ENCODE data around the gene SLC29A3. TPM values are rescaled to one million over a fixed set of nuclear protein-coding genes. Genes with fewer than 3 reads are reported as not detected.

SLC29A3 gene
- total and polyA plus RNA-seq, 10 of the 15 experiments (the other 5 are each of a cell fraction or from before 2014, with no cell fraction given): 1.5 to 4.0 (median 2.7) TPM

GRCh38 chr10:71372882-71373495 lies 53.9 kb downstream of the SLC29A3 start (continued):
- TF ChIP-seq ZBTB40 (IDR thresholded peaks at IDR 0.05; ENCODE audit: borderline replicate concordance) (peak; percentile 55; the same call in 1 of the 2 replicates), ZNF384 (IDR thresholded peaks at IDR 0.05; ENCODE audit: borderline replicate concordance, low read depth, low read length) (peak; percentile 83), RB1 (IDR thresholded peaks at IDR 0.05; ENCODE audit: borderline replicate concordance) (peak; percentile 35; the same call in 1 of the 2 replicates), RELB (IDR thresholded peaks at IDR 0.05; ENCODE audit: low read depth) (peak; percentile 94), RCOR1 (conservative IDR thresholded peaks at IDR 0.05; ENCODE audit: low read depth, low read length) (peak; percentile 89; the same call in 1 of the 2 replicates), TCF12 (IDR thresholded peaks at IDR 0.05; ENCODE audit: low read depth, low read length) (0 out of 2 replicates have a peak, but pooled peaks have one; percentile 1), CREM (IDR thresholded peaks at IDR 0.05; ENCODE audit: low read depth) (peak; percentile 67), JUND (IDR thresholded peaks at IDR 0.05; ENCODE audit: low read depth, low read length) (0 out of 2 replicates have a peak, but pooled peaks have one; percentile 29), MEF2A (IDR thresholded peaks at IDR 0.05; ENCODE audit: insufficient read depth, low read depth, low read length) (peak; percentile 60; the same call in 1 of the 2 replicates), EP300 (IDR thresholded peaks at IDR 0.05; ENCODE audit: borderline replicate concordance in 1 of 2, control insufficient read depth in 1 of 2, low read depth in 2 of 2, low read length in 2 of 2) (peak; percentile 91 to 99; a peak in 3 of 4 replicates), SMAD1 (IDR thresholded peaks at IDR 0.05; ENCODE audit: low read depth, partially characterized antibody) (peak; percentile 67), ZNF217 (IDR thresholded peaks at IDR 0.05) (peak; percentile 69; the same call in 1 of the 2 replicates), SIX5 (IDR thresholded peaks at IDR 0.05; ENCODE audit: low read depth, low read length, severe bottlenecking) (no peak), YY1 (IDR thresholded peaks at IDR 0.05; ENCODE audit: low read depth, low read length) (no peak), SUZ12 (IDR thresholded peaks at IDR 0.05; ENCODE audit: unreplicated experiment) (no peak), RAD51 (IDR thresholded peaks at IDR 0.05) (peak; percentile 43; the same call in 1 of the 2 replicates), HDAC6 (IDR thresholded peaks at IDR 0.05; ENCODE audit: unreplicated experiment) (no peak), BMI1 (IDR thresholded peaks at IDR 0.05; ENCODE audit: borderline replicate concordance) (peak; percentile 75; the same call in 1 of the 2 replicates), ATF2 (IDR thresholded peaks at IDR 0.05; ENCODE audit: low read length) (peak; percentile 68), NBN (IDR thresholded peaks at IDR 0.05) (peak; percentile 97), IKZF1 (conservative IDR thresholded peaks at IDR 0.05) (peak; percentile 97), ATF7 (IDR thresholded peaks at IDR 0.05; ENCODE audit: low read depth) (peak; percentile 92), ELK1 (IDR thresholded peaks at IDR 0.05; ENCODE audit: low read depth, low read length) (no peak)

Measured in GM12878 (cell line).